Measurements from ENCODE around the gene HDAC9.

HDAC9 gene

DNA sequence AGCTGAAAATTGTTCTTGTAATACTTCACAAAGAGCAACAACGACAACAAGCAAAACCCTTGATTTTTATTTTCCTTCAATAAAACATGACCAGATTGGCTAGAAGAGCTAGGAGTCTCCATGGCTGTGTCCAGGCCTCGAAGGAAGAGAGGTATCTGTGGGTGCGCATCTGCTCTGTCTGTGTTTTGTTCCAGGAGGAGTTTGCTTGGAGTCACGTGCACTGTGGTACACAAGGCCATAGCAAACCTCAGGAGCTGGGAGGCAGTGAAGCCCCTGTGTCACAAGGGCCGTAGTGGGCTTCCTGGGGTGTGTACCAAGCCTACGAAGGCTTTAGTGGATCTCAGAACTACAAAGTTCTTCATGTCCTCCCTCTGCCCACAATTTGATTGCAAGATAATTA is 350.2 kb downstream of the HDAC9 start:
- DNase-seq (ENCODE audit: low spot score), result no peak

DNA sequence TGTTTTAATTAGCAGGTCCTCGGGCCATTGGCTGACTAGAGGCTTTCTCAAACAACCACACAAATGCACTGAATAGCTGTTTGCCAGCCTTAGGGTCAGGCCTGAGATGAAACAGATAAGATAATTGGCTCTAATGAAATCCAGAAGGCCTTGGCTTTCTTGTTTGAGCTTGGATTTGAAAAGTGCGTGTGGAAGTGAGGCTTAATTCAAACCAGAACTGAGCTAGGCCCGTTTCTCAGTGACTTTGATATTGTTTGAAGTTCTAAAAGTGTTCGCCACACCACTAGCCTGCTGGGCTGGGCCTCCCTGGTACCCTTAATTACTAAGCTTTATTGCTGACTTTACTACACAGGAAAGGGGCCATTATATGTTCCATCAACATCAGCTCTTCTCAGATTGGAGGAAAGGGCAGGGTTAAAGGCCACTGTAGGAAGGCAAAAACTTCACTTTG is 351.2 kb downstream of the HDAC9 start:
- DNase-seq (ENCODE audit: low spot score), result no peak

DNA sequence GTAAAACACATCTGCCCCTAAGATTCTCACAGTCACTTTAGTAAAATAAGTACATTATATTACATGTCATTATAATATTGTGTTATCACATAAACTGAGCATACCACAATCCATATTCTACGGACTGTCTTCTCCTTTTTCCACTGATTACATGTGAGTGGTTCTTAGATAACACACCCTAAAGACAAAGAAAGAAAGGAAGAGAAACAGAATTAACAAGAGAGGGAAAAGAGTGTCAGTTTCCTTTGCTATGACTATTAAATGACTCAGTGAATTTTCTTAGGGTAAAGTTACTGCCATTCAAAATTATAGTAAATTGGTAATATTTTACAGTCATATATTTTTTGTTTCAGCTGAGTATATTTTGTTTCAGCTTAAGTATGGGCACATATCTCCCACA is 353.6 kb downstream of the HDAC9 start:
- no peak for DNase-seq (ENCODE audit: low spot score)

- no peak for DNase-seq (ENCODE audit: low spot score)
Observed at GRCh38 chr7:18855796-18856195, 360.2 kb downstream of the HDAC9 start.

- DNase-seq (ENCODE audit: low spot score), result no peak
Observed at GRCh38 chr7:18858232-18858631, 362.7 kb downstream of the HDAC9 start.

DNA sequence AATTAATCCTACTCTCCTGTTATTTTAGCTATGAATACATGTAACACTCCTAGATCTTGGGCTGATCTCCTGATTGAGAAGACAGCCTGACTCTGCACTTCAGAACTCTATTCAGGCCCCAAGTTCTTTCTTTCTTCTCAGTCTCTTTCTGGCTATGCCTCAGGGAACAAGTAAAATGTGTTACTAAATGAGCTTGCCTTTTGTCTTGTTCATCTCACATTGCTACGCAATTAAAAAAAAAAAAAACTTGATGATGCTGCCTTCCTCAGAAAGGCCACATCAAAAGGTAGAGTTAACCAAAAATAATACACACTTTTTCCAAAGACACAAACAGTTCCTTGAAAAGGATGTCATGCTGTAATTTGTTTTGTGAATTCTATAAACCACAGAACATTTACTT is 363.8 kb downstream of the HDAC9 start:
- DNase-seq (ENCODE audit: low spot score), result no peak

DNA sequence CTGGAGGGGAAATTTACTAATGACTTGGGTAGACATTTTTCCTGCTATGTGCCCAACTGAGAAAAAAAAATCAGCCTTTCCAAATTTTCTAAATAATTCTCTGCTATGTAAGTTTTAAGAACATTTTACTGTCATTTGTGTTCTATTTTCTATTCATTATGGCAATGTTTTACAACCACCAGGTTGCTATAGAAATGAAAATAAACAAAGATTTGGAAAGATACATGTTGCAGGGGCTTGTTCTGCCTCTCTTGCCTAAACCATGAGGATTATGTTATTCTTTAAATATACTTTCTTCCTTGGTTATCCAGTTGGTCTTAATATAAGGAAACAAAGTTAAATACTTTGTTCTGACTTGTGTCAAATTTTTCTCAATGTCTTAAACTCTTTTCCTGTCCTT is 364.7 kb downstream of the HDAC9 start:
- DNase-seq (ENCODE audit: low spot score), result no peak

GRCh38 chr7:18861514-18862118 is 366.1 kb downstream of the HDAC9 start:
- DNase-seq (ENCODE audit: low spot score), result no peak

- DNase-seq (ENCODE audit: low spot score), result no peak
Observed at GRCh38 chr7:18864967-18865366, 369.4 kb downstream of the HDAC9 start.

DNA sequence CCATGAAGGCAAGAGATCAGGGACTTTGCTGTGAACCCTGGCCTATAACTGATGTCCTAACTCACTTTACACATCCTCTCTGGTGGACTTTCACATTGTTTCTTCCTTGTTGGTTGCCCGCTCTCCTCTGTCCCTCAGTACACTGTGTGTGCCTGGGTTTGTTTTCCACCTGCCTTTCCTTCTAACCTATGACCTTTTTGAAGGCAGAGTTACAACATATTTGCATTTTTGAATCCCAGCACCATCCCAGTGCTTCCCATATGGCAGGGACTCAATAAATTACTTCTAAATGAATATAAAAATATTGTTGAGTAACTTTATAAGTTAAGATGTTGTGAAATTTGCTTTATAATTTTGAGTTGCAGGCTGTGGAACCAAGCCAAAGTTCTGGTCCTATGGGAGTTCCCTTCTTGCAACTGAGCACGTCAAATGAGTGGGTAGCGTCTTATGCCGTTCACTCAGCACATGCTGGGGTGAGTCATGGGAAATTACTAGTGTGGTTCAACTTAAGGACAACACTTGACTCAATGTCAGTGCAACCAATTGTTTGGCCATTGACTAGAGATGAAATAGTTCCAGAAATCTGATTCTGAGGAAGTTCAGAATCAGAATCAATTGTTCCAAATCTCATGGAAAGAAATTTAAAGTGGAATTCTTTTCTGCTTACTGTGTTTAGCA is 370.9 kb downstream of the HDAC9 start:
- no peak for DNase-seq (ENCODE audit: low spot score)

- no peak for DNase-seq (ENCODE audit: low spot score)
Observed at GRCh38 chr7:18872344-18872743, 376.8 kb downstream of the HDAC9 start.

DNA sequence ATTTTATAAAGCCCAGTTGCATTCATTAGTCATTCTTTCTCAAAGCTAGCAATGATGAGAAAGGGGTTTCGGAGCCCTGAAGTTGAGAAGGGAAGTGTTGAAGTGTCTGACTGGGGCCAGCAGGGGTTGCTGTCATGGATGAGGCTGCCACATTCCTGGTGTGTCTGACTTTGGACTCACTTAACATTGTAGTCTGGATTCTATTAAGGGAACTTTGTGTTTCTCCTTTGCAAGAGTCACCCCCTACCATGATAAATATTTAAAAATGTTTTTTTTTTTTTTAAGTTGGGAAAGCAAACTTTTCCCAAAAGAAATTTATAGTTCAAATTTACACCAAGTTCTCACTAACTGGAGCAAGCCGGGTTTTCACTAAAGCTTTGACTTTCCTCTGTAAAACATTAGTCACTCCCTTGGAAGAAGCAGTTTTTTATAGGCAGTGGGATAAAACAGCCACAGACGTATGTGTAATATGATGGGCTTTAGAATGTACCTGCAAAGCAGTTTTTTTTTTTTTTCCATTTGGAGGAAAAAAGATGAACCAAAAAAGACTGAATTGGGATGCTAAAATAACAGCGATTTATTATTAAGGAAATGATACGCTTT is 378.3 kb downstream of the HDAC9 start:
- no peak for DNase-seq (ENCODE audit: low spot score)

GRCh38 chr7:18874880-18875279 is 379.3 kb downstream of the HDAC9 start:
- no peak for DNase-seq (ENCODE audit: low spot score)

DNA sequence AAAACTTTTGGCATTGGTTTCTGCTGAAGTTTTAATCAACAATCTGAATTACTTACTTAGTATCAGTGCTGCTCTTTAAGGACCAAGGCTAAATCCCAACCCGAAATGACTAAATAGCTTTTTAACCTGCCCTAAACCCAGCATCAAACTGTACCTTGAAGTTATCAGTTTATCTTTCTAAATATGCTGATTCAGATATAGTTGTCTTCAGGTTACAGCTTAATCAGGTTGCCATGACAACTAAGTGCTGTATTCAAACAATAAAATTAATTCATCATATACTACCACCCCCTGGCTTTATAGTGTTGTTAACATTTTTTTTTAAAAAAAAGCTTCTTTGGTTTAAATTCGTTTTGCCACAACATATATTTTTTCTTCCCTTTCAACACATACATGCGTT is 382.3 kb downstream of the HDAC9 start:
- DNase-seq (ENCODE audit: low spot score), result no peak

DNA sequence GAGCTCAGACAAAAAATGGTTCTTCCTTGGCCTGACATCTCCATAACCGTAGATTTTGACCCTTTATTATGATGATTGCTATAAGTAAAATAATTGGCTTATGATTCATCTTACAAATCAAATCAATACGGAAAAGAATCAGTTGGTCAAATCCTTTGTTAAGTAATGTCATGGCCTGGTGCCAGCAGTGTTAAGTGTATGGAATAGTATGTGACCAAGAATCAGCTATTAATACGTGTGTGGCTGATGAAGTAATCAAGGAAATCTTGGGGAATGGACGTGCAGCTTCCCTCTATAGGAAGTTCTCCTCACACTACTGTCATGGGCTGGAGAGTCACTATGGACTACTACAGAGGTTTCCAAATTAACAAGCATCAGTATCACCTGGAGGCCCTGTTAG is 391.3 kb downstream of the HDAC9 start:
- DNase-seq (ENCODE audit: low spot score), result no peak

DNA sequence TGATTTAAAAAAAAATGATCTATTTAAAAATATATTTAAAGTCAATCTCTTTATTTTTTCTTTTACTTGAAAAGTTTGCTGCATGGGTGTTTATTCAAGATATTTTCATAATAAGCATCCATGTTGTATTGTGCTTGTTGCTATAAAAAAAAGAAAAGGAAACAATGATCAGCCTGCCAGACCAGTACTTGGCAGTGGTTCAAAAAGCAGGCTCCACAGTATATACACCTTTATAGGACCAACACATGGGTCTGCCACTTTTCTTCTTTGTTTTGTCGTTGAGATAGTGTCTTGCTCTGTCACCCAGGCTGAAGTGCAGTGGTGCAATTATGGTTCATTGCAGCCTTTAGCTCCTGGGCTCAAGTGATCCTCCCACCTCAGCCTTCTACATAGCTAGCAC is 393.9 kb downstream of the HDAC9 start:
- DNase-seq (ENCODE audit: low spot score), result no peak

- DNase-seq (ENCODE audit: low spot score), result no peak
Observed at GRCh38 chr7:18890134-18890533, 394.6 kb downstream of the HDAC9 start.

DNA sequence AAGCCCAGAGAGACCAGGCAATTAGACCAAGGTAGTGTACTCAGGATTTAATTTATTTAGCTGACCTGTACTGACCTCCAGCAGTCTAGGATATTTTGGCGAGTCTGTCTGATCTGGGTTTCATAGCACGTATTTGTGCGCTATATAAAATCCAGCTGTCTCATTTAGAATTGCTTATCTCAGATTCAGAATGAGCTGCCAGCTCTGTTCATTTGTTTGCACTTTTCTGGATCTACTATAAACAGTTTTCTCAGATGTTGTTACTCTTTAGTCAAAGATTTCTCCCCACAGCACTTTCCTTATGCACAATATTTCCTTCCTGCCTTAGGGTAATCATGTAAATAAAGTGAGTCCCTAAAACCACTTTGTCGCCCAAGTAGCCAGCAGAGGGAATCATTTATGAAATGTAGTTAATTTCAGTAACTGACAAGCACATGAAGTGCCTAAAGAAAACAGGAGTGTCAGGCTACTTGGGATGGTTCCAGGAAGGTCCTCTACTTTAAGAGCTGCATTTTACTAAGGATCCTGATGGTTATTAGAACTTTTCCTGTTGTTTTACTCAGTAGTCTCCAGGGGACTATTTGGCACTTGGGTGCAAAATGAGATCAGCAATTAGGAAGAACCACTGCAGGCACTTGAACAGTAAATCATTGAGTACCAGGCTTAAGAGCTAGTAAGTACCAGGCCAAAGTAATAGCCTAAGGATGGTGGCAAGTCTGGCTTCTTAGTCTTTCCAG is 395.5 kb downstream of the HDAC9 start:
- no peak for DNase-seq (ENCODE audit: low spot score)

DNA sequence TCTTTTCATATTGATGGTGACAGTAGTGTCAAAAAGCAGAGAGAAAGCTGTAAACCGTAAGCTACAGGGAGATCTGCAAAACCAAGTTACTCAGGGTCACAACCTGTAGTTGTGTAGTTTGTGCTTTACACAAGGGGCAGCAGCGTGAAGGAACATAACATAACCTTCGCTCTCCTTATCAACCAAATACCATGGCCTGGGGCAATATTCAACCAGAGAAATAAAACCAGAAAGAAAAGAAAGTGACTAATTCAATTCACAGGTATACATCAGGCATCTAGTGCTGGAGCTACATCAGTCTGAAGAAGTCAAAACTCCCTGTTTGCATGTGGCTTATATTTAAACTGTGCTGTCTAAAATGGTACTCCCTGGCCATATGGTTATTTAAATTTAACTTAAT is 397.6 kb downstream of the HDAC9 start:
- no peak for DNase-seq (ENCODE audit: low spot score)

GRCh38 chr7:18894155-18894554 is 398.6 kb downstream of the HDAC9 start:
- no peak for DNase-seq (ENCODE audit: low spot score)

DNA sequence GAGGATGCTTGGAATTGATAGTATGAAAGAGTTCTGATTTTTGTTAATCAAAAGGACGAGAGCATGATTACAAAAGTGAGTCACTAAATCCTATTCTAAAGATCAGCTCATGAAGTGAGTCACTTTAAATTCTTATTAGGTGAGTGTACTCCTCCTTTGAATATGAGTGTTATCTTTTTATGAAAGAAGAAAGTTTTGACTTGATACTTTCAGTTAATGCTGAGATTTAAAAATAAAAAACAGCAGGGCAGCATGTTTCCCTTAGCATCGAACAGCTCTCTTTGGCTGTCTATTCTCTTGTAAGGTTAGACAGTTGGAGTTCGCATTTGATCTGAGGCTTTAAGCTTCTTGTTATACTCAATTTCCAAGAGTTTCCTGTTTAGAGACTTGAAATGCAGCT is 399.9 kb downstream of the HDAC9 start:
- DNase-seq (ENCODE audit: low spot score), result no peak

DNA sequence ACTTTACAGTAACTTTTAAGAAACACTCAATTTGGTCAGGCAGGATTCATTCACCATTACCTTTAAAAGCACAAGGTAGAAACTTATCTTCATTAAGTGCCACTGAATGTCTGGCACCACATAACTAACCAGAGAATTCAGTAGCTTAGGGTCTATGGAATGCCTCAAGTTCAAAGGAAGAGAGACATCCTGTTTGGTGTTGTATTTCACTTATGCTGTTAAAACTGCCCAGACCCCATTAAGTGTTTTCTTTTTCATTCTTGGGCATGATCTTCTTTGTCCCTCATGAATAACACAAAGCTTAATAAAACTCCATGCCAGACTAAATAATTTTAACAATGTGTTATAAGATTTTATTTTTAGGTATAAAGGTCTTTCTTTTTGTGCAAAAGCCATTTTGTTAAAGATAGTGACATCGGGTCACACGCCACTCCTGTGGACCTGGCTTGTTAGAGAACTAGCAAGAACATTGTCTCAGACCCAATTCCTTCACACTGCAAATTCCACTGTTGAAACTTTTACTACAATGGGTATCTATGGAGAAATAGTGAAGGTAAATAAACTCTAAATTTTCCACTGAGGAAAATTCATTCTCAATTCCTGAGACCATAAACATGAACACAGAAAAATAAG is 400.9 kb downstream of the HDAC9 start:
- no peak for DNase-seq (ENCODE audit: low spot score)

DNA sequence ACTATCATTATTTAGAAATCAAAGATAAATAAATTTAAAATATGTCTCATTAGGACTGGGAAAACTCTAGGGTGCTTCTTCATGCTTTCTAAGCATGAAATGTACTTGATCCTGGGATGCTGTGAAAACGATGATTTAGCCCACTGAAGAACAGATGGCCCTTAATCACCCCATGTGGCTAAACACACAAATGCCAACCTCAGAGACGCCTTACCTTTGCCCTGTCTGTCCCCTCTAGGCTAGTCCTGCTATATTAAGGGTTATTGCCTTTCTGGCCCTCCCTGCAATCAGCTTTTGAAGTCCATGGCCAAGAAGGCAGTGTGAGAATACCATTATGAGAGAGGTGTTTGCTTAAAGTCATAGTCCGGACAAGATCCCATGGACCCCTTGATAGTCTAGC is 404.7 kb downstream of the HDAC9 start:
- DNase-seq (ENCODE audit: low spot score), result no peak

Measured in putamen (tissue), 1 donor.